ENCODE measurements around the gene PIEZO2. TPM values are rescaled to one million over a fixed set of nuclear protein-coding genes. Genes with fewer than 3 reads are reported as not detected.

The PIEZO2 gene
- total and polyA plus RNA-seq, 8 donors, result 0.38 to 11.1 (median 3.0) TPM

DNA sequence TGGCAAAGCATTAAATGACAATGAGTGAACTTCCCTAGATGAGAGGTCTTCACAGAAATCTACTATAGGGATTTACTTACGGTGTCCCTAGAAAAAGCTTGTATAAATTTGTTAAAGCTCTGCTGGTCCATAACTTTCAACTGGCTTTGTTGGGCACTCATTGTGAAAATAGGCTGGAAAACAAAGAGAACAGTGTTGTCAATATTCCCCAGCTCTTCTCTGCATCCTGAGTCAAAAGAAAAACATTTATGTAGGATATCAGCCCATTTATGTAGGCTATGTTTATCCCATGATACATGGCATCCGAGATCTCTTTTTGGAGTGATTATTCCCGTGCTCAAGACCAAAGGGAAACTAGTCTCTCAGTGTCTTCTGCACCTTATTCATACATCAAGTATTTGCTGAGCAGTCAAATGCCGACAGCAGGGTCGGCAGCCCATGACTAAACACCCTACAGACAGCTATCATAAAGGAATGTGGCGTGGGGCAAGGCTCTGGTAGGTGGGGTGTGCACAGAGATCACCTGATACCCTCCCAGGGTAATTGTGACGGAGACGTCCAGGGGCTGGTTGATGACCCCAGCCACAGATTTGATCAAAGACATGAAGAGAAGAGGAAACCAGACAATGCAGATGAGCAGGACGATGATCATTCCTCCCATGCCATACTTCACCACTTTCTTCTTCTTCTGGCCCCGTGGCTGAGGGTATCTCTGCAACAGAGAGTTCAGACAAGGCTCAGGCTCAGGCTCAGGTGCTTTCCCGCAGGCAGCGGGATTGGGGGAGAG is 467.6 kb downstream of the PIEZO2 start:
- no peak overlapping the region for H3K27ac ChIP-seq
- TF ChIP-seq, protein P1, sequence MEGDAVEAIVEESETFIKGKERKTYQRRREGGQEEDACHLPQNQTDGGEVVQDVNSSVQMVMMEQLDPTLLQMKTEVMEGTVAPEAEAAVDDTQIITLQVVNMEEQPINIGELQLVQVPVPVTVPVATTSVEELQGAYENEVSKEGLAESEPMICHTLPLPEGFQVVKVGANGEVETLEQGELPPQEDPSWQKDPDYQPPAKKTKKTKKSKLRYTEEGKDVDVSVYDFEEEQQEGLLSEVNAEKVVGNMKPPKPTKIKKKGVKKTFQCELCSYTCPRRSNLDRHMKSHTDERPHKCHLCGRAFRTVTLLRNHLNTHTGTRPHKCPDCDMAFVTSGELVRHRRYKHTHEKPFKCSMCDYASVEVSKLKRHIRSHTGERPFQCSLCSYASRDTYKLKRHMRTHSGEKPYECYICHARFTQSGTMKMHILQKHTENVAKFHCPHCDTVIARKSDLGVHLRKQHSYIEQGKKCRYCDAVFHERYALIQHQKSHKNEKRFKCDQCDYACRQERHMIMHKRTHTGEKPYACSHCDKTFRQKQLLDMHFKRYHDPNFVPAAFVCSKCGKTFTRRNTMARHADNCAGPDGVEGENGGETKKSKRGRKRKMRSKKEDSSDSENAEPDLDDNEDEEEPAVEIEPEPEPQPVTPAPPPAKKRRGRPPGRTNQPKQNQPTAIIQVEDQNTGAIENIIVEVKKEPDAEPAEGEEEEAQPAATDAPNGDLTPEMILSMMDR (IDR thresholded peaks at IDR 0.05), result no peak
- WGBS, 2 donors, result 64 to 68% methylated on average over 12 of the region's 12 CpGs
- H3K4me1 ChIP-seq, result no peaks in the 10 kb centered on the region
- DNase-seq, result no peak
- H3K36me3 ChIP-seq, result no peaks in the 10 kb centered on the region
- no peak overlapping the region for H3K4me3 ChIP-seq
- ATAC-seq, result no peak
- no peak for FAIRE-seq
- H3K27me3 ChIP-seq, result no peaks in the 10 kb centered on the region
- intact Hi-C loops (cut with DNase I), result no loop called here
- no peaks in the 10 kb centered on the region for H3K9me3 ChIP-seq

DNA sequence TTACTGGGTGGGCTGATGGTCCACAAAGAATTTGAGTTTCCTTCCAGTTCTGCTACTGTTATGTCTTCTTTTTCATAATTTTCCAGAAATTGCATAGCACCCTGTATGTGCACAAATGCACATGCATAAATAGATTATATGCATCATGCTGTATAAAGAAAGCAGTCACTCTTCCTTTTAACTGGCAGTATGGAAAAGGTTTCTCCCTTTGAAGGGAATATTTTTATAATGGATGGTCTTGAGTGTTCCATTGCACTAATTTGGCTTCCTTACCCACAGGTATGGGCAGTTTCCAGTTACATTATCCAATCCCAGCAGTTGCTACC is 469.1 kb downstream of the PIEZO2 start:
- H3K9me3 ChIP-seq, result no peaks in the 10 kb centered on the region
- H3K36me3 ChIP-seq, result no peaks in the 10 kb centered on the region
- H3K4me3 ChIP-seq, result no peak overlapping the region
- intact Hi-C loops (cut with DNase I), result no loop called here
- ATAC-seq (no peak), FAIRE-seq (no peak), DNase-seq (no peak)
- no peaks in the 10 kb centered on the region for H3K27me3 ChIP-seq
- TF ChIP-seq, protein P1 (IDR thresholded peaks at IDR 0.05), result no peak
- no peak overlapping the region for H3K27ac ChIP-seq
- no peaks in the 10 kb centered on the region for H3K4me1 ChIP-seq

DNA sequence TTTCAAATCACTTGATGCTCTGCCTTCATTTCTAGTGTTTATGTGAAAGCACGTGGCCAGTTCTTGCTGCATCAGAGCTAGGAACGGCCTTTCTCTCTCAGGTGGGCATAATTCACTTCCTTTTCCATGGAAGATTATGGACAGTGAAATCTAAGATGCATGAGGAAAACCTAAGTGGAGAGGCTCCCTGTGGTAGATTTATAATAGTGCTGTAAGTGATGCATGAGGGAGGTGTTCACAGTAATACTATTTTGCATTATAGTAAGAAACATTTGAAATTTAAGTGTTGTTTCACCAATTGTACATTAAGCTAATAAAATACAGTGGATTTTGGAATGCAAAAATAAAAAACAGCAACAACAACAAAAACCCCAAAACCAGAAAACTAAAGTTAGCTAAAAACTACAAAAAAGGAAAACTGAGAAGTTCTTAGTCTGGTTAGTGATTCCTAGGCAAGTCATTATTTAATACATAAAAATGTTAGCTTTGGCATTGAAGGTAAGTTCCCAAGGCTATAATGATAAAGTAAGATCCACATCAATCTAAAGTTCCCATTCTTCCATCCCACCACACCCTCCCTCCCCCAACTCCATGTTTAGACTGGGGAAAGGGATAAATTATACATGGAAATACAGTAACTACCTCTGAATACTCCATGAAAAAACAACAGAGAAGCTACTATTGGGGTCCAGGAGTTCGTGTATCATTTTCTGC is 469.7 kb downstream of the PIEZO2 start:
- ATAC-seq (no peak), FAIRE-seq (no peak), DNase-seq (no peak)
- H3K36me3 ChIP-seq, result no peaks in the 10 kb centered on the region
- no peak overlapping the region for H3K27ac ChIP-seq
- 64 to 69% methylated on average over 3 of the region's 3 CpGs for WGBS, 2 donors
- TF ChIP-seq, protein P1 (IDR thresholded peaks at IDR 0.05), result no peak
- H3K4me3 ChIP-seq, result no peak overlapping the region
- H3K27me3 ChIP-seq, result no peaks in the 10 kb centered on the region
- intact Hi-C loops (cut with DNase I), result no loop called here
- H3K9me3 ChIP-seq, result no peaks in the 10 kb centered on the region
- H3K4me1 ChIP-seq, result no peaks in the 10 kb centered on the region

DNA sequence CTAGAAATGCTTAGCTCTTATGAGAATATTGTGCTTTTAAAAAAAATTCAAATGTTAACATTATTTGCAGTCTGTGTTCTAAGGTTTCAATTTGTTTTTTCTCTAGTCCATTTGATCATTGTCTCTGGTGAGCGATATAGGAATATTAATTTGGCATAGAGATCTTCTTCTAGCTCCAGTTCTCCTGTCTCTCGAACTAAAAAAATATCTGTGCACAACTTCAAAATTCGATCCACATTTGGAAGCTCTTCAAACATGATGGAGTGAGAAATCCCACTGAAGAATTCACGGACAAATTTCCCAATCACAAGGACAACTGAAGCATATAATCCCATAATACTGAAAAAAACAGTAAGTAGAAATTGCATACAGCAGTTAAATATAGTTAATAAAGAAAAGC is 477.9 kb downstream of the PIEZO2 start:
- TF ChIP-seq, protein P1 (IDR thresholded peaks at IDR 0.05), result no peak
- intact Hi-C loops (cut with DNase I), result no loop called here
- Histone ChIP-seq H3K4me1 (no peaks in the 10 kb centered on the region), H3K9me3 (no peaks in the 10 kb centered on the region), H3K27me3 (no peaks in the 10 kb centered on the region), H3K36me3 (no peaks in the 10 kb centered on the region), H3K4me3 (no peak overlapping the region), H3K27ac (no peak overlapping the region)
- no peak for DNase-seq
- ATAC-seq, result no peak
- FAIRE-seq, result no peak
- 55 to 74% methylated on average over 4 of the region's 4 CpGs for WGBS, 2 donors

DNA sequence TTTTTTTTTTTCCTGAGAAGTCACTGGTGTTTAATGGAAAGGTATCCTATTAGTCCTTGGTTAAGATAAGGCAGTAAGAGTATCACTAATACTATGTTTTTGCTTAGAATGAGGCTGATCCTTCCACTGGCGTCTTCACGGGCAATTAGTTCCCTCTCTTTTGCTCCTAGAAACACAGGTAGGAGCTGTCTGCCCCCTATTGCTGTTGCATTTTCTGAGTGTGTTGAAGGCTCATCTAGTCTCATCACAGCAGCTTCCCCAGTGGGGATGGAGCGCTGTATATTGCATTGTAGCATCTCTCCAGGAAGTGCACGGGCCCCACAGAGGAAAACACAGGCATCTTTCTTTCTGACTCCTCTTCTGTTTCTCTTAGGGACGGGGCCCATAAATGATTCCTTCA is 478.5 kb downstream of the PIEZO2 start:
- H3K36me3 ChIP-seq, result no peaks in the 10 kb centered on the region
- 68 to 82% methylated on average over 5 of the region's 5 CpGs for WGBS, 2 donors
- H3K4me3 ChIP-seq, result no peak overlapping the region
- H3K9me3 ChIP-seq, result no peaks in the 10 kb centered on the region
- FAIRE-seq (no peak), DNase-seq (no peak), ATAC-seq (no peak)
- H3K27me3 ChIP-seq, result no peaks in the 10 kb centered on the region
- no peak overlapping the region for H3K27ac ChIP-seq
- H3K4me1 ChIP-seq, result no peaks in the 10 kb centered on the region
- intact Hi-C loops (cut with DNase I), result no loop called here
- TF ChIP-seq, protein P1 (IDR thresholded peaks at IDR 0.05), result no peak
